DMS 273 (cell line): ENCODE measurements around the gene ZBTB47.

Experiments used
- DNase-seq: peaks from one replicate; lab custom pipeline; 2025; ENCODE audit not compliant: unreplicated experiment; lab: John Stamatoyannopoulos, UW

Gene ZBTB47

GRCh38 chr3:42653560-42654330 is at the start of gene ZBTB47:
Gene ZBTB47 (plus strand): TSS chr3:42653697. CDS start chr3:42658356, 4,659 bp downstream.
- DNase-seq = peak; percentile 55

GRCh38 chr3:42605546-42606173 is 47.8 kb upstream of the ZBTB47 start:
- no peak for DNase-seq

GRCh38 chr3:42608581-42608980 is 44.9 kb upstream of the ZBTB47 start:
- peak; percentile 25 for DNase-seq

GRCh38 chr3:42610976-42611375 is 42.5 kb upstream of the ZBTB47 start:
- DNase-seq = no peak

- no peak for DNase-seq
These were observed 41.3 kb upstream of the ZBTB47 start for GRCh38 chr3:42612217-42612616.

GRCh38 chr3:42612928-42613327 is 40.6 kb upstream of the ZBTB47 start:
- DNase-seq = no peak

- DNase-seq = peak; percentile 17
These were observed 40.0 kb upstream of the ZBTB47 start for GRCh38 chr3:42613462-42613861.

GRCh38 chr3:42631620-42632019 is 21.9 kb upstream of the ZBTB47 start:
- no peak for DNase-seq

- no peak for DNase-seq
These were observed 21.4 kb upstream of the ZBTB47 start for GRCh38 chr3:42632146-42632545.

- no peak for DNase-seq
These were observed 20.0 kb upstream of the ZBTB47 start for GRCh38 chr3:42633544-42633943.

GRCh38 chr3:42635111-42635510 is 18.4 kb upstream of the ZBTB47 start:
- no peak for DNase-seq

GRCh38 chr3:42637001-42637400 is 16.5 kb upstream of the ZBTB47 start:
- no peak for DNase-seq

- DNase-seq = no peak
These were observed 15.1 kb upstream of the ZBTB47 start for GRCh38 chr3:42638339-42638842.

- no peak for DNase-seq
These were observed 14.3 kb upstream of the ZBTB47 start for GRCh38 chr3:42639192-42639591.

GRCh38 chr3:42640129-42640528 is 13.4 kb upstream of the ZBTB47 start:
- DNase-seq = no peak

GRCh38 chr3:42640771-42641370 is 12.6 kb upstream of the ZBTB47 start:
- no peak for DNase-seq

GRCh38 chr3:42647821-42648459 is 5.6 kb upstream of the ZBTB47 start:
- no peak for DNase-seq

- DNase-seq = no peak
These were observed 4.5 kb upstream of the ZBTB47 start for GRCh38 chr3:42649006-42649405.

- no peak for DNase-seq
These were observed 3.7 kb upstream of the ZBTB47 start for GRCh38 chr3:42649783-42650182.

- no peak for DNase-seq
These were observed 2.0 kb upstream of the ZBTB47 start for GRCh38 chr3:42651248-42652091.

- no peak for DNase-seq
These were observed 1.3 kb upstream of the ZBTB47 start for GRCh38 chr3:42652251-42652610.
